CD4-positive, alpha-beta T cell treated with Interferon alpha-2 for 1 hour (primary cell): ENCODE measurements around the gene RFX3.

Experiments
- DNase-seq, 2 donors: peaks; one replicate each; pipeline ENCODE4 v3.0.0-alpha.2; 2020 to 2022

RFX3 gene

DNA sequence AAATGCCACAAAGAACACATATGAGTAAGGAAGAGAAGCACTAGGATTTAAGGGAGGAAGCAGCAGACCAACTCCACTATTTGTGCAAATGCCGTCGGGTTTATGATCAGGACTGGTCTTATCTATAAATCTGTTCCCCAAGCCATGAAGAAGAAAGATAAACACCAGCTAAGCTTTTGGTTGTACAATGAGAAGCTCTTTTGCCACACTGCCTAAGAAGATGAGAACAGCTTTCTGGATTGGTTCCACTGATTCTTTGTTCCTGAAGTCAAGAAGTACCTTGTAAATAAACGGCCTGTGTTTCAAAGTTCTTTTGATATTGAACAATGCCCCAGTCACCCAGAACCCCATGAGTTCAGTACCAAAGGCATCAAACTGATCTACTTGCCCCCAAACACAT, 93.9 kb downstream of the RFX3 start:
- no peak for DNase-seq

DNA sequence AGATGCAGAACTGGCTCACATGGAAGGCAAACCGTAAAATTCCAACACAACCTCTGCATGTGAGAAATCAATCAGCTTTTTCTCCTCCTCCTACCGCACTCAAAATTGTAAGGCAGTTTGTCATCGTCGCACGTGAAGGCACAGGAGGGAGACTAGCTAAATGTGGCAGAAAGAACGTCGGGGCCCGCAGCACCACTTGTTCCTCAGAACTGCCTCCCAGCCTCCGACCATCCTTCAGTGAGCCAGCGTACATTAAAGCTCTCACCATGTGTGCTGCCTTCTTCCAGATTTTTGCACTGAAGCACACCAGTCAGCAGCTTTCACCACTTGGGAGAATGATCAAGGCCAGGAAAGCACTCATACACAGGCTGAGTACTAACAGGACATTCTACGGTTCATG, 105.9 kb downstream of the RFX3 start:
- no peak for DNase-seq

DNA sequence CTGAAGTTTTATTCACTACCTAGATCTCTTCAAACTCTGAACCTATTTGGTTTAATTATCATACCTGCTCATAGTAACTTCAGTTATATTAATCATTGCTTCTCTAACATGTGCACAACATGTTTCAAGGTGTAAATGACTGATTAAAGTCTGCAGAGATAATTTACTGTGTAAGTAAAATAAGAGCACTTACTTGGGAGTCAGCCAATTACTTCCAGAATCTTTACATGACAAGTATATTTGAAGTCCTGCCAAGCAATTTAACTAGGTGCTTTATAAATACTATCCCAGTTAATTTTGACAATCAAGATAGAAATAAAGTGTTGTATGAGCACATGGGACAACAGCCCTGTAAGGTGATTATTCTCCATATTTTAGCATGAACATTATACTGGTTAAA, 109.9 kb downstream of the RFX3 start:
- DNase-seq: no peak

DNA sequence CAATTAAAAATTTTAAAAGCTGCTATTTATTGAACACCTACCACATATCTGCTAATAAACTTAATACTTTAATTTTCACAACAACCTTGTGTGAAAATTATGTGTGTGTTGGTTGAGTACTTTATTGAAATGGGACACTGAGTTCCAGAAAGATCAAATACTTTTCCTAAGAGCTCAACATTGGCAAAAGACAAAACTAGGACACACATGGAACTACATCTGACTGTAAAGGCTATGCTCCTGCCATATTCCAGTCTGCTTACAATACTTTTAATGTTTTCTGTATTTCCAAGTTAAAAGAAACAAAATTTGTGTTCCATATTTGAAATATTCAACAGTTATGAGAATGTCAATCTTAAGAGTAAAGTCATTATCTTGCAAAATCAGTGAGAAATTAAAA, 111.8 kb downstream of the RFX3 start:
- no peak for DNase-seq

DNA sequence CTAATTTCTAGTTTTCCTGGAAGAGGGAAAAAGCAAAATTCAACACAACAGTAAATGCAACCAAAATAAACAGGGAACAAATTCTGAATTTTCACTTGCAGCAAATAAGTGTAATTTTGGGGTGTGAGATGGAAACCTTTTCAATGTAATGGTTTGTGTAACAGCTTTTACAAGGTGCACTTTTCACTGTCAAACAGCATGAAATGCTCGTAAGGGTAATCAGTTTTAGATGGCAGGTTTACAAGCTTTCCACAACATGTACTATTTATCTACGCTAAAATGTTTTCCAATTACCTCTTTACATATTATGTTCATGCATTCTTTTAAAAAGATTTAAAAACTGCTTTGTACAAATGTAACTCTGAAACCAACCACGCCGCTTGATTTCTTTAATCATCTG, 115.3 kb downstream of the RFX3 start:
- no peak for DNase-seq

DNA sequence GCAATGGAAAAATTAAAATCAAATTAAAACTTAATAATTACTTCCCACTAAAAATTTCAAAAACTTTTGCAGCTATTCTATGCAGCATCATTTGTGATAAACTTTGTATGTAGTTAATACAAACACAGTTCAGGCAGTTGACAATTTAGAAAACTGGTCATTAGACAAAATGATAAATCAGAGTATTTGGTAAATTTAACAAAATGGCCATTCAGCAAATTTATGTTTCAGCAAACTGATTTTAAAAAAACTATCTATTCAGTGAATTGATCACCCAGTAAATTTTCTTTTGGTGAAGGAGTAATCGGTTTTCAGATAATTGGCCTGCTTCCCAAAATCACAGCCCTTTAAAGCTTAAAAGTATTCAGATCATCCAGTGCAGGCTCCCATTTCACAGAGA, 116.3 kb downstream of the RFX3 start:
- no peak for DNase-seq

DNA sequence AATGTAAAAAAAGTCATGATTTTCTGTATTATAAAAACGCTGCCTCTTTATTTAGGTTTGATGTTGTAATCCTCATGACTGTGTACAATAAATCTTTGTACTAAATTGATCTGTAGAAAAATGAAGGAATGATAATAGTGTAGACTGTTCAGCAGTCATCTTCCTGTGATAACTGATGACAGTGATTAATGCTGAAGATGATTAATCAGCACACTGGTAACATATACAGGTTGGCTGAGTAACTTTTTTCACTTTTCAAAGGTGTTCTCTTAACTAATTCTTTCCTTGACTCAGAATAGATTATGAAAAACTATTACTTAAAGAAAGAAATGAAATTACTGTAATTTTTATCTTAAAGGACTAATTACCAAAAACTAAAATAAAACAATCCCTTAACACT, 122.5 kb downstream of the RFX3 start:
- DNase-seq: no peak

DNA sequence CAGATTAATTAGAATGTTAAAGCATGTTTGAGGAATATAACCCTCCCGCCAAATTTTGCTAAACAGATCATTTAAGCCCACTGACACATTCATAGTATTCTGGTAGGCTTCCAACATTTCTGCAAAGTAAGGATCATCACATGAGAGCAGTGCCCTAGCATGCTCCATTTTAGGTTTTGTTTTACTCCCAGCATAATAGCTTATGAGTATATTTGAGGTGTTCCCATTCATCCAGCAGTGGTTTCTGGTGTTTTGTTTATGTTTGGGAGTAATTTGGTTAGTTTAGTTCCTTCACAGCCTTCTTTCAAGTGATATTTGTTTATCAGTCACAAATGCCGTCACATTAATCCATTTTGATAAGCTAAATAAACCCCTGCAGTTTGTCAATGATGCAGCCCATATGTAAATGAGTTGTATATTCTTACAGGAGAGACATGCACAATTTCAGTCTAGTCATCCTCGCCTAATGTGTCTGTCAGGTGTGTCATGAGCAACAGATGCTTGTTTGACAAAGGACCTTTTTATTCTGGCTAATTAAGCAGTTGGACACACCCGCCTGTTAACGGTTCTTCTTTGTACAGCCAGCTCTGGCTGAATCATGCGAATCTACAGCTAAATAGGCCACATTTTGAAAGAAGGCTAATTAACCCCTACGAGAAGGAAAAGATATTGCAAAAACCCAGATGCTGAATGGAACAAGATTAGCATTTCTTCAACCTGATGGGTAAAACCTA, 124.4 kb downstream of the RFX3 start:
- no peak for DNase-seq

DNA sequence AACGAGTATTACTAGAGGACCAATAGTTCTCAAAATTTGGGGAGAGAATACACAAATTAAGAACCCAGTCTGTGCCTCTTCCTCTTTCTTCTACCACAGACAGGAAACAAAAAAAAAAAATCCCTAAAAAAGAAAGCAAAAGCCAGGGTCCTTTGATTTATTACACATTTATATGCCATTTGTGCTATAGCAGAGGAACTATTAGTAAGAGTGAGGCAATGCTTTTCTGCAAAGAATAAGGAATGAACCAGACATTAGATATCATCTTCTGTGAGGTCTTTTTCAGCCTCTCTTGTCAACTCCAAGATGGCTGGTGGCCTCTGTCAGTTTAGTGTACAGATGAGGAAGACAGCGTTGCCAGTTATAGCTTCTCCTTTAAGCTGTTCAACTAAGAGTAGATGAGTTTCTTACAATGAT, 127.6 kb downstream of the RFX3 start:
- peak in 1 of 2 donors; percentile 21 for DNase-seq

DNA sequence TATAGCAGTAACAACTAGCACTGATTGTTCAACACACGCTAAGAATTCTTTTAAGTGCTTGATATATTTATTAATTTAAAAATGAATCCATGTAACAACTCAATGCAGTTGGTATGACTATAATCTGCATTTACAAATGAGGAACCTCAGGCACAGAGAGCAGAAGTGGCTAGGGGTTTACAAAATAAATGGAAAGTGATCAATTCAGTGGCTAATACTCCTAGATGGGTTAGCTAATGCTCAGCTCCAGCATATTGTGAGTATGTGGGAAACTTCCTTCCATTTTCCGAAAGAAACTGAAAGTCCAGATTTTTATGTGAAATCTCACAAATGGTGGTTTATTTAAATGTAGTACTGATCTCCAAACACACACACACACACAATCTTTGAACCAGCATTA, 128.0 kb downstream of the RFX3 start:
- DNase-seq: no peak

DNA sequence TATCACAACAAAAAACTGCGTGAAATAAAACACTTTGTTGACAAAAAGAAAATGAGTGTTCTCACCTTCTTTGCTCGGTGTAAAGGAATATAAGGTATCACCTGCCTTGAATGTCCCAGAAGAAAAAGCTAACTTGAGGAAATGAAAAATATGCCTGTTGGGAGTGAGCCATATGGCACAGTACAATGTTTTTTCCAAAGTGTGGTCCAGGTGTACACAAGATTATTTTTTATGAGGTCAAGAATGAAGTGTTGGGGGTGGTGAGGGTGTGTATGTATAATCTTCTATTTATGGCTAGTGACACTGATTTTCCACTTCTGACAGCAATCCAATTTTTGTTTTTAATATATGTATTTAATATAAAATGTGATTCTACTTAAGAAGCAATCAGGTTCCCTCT, 134.4 kb downstream of the RFX3 start:
- DNase-seq: no peak

DNA sequence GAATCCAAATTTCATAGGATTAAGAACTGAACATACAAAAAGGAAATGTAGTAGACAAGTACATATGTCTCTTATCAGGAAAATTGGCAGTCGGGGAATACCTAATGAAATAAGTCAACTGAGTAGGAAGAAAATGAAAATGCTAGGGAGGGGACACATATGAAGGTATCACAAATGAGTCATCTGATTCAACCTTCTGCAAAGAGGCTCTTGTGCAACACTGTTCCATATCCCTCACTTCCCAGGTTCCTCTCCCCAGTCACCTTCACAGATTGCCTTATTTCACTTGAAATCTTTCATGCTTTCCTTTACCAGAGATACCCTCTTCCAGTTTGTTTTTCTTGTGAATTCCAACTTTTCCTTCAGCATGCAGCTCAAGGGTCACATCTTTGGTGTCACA, 139.0 kb downstream of the RFX3 start:
- no peak for DNase-seq

DNA sequence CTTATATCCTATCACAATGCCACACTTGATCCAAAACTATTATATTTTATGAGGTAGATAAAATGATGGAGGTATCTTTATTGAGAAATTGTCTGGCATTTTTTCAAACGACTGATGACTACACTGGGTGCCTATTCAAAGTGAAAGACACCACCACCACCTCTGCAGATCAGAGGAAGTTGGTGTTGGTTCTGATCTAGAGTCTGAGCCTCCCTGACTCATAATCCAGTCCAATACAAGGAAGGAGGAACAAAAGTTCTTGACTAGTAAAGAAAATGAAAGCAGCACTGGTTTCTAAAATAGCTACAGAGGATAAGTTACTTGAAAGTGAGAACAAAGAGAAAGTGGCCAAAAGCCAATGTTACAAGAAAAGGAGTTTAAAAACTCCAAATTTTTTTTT, 139.9 kb downstream of the RFX3 start:
- no peak for DNase-seq

DNA sequence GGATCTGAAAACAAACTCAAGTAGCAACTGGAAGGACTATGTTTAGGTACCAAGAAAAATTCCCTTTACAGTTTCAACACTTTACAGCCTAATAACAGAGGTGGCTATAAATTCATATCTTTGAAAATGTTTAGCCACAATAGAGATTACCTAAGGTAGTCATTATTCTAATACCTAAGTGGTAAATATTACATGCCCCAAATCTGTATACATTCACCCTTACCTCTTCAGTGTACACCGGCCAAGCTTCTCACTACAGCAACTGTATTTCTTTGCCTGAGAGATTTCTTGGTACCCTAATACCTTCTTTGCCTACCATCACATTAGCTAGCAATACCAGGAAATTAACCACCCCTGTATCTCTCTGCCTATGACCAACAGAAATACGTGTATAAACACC, 154.0 kb downstream of the RFX3 start:
- DNase-seq: no peak

DNA sequence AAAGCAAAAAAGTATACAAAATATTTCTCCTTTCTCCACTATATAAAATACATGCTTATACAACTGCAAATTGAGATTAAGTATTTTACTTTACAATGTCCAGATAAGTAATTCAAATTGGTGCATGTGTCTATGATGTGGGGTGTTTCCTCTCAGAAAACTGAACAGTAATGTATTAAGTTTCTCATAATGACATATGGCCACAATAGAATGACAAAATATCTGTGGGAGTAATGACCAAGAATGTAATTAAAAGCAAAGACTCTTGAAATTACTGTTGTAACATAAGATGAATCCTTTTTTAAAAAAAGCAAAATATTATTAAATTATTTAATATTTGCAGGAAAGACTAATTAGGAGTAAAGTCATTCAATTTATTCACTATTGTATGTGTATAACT, 155.1 kb downstream of the RFX3 start:
- DNase-seq: no peak

DNA sequence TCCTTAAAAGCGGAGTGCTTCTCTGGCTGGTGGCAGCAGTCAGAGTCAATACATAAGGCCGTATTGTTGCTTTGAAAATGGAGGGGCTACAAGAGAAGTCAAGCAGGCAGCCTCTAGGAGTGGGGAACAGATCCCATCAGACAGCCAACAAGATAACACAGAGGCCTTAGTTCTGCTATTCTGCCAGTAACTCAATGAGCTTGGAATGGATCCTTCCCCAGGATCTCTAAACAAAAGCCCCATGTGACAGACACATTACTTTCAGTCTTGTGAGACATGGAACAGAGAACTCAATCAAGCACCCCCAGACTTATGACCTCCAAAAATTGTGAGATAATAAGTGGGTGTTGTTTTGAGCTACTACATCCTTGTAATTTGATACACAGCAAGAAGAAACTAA, 158.6 kb downstream of the RFX3 start:
- DNase-seq: no peak

DNA sequence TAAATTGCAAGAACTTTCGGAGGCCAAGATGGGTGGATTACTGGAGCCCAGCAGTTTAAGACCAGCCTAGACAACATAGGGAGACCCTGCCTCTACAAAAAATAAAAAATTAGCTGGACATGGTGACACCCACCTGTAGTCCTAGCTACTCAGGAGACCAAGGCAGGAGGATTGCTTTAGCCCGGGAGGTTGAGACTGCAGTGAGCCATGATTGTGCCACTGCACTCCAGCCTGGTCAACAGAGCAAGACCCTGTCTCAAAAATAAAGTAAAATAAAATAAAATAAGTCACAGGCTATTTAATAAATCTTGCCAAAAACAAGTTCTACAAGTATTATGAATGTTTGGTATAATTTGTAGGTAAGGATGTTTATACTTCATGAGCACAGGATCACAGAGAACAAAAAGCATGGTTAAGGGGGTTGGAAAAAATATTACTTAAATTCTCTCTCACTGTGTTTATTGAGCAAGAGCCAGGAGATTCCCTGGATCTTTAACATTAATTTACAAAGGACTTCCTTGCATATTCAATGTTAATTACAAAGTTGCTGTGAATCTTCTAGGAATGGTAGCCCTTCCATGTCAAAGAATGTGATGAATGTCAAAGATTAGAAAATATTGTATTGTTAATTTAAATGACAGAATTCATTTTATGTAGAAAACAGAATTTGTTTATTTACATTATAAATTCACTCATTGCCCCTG, 164.0 kb downstream of the RFX3 start:
- DNase-seq: no peak

DNA sequence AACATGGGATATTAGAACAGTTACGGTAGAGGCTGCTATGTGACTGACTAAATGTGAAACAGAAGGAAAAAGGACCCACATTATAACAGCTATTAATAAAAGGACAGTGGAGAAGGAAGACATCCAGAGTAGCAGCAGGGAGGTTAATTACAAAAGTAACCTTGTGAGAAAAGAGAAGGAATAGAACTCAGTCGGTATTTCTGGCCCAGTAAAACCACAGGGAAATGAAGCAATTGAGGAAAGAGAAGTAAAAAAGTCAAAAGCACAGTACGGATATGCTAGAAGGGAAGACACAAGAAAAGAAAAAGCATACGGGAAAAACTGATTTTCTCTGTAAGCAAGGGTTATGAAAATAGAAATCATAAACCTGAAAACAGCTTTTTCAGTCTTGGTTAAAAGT, 164.7 kb downstream of the RFX3 start:
- no peak for DNase-seq

DNA sequence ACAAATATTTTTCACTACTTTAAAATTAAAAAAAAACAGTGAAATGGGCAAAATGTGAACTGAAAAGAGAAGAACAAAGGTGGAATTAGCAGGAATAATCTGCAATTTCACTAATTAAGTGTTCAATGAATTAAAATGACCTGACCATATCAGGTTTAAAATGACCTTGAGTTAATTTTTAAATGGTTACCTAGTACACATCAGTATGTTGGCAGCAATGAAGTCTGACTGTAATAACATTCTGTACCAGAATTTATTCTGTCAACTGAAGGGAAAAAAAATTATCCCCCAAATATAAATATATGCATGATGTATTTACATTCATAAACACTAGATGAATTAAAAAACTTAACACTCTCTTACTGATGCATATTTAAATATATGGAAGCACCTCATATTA, 165.6 kb downstream of the RFX3 start:
- no peak for DNase-seq

DNA sequence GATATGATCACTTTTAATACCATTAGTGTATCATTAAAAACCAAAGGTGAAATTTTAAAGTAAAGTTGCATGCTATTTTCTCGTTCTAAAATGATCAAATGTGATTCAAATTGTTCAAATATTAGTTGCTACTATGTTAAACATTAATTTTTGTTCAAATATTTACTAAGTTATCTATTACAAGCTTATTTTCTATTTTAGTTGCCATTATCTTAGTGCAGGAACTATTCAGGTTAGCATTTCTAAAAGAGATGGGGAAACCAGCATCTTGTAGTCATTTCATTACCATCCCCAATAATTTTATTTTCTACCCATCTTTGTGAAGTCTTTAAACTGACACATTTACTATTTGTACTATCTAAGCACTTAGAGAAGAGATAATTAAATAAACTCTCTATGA, 166.0 kb downstream of the RFX3 start:
- no peak for DNase-seq

DNA sequence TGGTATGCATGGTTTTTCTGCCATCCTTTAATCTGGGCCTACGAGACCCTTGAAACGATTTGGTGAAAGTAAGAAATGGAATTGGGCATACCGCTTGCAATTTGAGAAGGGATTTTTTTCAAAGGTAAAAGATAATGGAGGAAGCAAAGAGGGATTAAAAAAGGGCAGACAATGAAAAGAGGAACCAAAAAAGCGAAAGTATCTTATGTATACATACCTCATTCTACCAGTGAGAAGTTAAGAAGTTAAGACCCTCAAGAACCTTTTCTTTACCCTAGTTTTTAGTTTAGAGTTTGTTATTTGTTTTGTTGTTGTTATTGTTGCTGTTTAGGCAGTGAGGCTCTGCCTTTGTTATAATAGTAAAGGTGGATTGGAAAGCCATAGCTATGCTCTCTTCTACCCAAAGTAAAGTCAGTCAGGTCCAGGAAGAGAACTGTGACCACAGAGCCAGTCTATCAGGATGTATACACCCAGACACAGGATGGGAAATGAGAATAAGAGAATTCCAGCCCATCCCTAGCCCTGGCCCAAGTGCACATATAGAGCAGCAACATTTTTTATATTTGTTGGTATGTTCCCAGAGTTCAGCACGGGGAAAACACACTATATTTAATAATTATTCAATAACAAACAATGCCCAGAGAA, 166.6 kb downstream of the RFX3 start:
- DNase-seq: no peak

DNA sequence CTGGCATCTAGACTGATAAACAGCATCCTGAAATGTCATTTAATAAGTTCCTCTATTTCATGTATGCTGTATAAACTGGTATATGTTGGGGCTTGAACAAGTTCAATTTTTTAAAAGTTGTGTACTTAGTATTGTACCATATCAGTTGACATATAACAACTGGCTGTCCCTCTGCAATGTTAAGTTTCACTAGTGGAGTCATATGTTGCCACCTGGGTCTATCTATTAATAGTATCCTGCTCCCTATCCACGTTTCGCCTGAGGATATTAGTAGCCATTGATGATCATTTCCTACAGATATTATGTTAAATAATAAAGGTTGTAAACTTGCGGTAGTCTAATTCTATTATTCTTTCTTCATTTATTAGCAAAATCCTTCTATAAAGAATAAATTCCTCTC, 177.6 kb downstream of the RFX3 start:
- DNase-seq: no peak

DNA sequence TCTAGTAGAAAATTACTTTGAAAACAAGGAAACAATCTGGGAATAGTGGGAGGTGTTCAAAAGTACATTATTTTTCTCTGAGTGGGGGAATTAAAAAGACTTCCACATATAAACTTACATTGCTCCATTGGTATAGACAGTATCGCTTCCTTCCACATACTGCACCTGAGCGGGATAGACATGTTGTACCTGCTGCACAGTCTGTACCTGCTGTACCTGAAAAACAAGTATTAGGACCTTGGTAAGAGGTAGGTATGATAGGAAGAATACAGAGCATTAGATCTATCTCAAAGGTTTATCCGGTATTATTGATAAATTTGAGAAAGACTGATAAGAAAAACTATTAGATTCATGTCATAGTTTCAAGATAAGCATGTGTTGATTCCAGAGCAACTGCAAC, 179.3 kb downstream of the RFX3 start:
- no peak for DNase-seq

DNA sequence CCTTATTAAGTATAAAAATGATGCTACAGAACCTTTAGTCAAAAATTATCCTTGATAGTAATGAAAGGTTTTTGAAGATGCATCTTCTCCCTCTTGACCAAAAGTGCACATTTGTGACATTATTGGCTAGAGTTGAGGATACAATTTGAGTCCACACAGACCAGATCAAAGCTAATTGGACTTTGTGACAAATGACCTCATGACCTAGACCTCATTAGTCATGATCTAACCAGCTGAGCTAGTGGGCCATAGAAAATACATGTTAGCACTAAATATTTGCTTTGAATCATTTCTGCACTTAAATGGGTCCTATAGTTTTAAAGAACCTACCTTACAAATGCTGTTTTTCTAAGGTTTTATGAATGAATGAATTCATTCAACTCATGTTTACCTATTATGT, 182.1 kb downstream of the RFX3 start:
- DNase-seq: no peak
